GM12873 (cell line): ENCODE measurements around the gene NFS1.

Source experiments
- CTCF ChIP-seq: IDR thresholded peaks from 2 replicates; pipeline ENCODE4 v1.5.1; 2012; ENCODE audit warnings: low read depth, mild to moderate bottlenecking, moderate library complexity, low read length, control low read depth; ENCODE audit not compliant: insufficient read depth; ENCODE audit errors: missing control alignments

NFS1 gene

GRCh38 chr20:35738410-35739179 lies 39.4 kb upstream of the NFS1 start:
- TF ChIP-seq CTCF: no peak

- no peak for TF ChIP-seq CTCF
These were observed 38.7 kb upstream of the NFS1 start for GRCh38 chr20:35737865-35738333.

- TF ChIP-seq CTCF: no peak
These were observed 36.8 kb upstream of the NFS1 start for GRCh38 chr20:35735826-35736470.

GRCh38 chr20:35734777-35735649 lies 35.9 kb upstream of the NFS1 start:
- TF ChIP-seq CTCF: no peak

DNA sequence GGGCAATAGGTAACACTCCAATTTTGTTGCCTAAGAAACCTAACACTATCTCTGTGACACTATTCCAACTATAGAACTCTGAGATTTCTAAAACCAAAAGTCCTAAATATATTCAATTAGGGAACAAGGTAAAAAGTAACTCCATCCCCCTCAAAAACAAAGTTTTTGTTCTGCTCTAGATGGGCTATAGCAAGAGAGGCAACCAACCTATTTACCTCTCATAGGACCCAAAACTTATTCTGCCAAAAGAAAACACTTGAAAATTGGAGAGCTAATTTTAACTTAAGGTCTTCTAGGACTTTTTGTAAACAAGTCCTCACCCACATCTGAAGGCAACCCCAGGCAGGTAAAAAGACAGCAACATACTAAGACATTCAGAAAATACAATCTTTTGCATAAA lies 35.2 kb upstream of the NFS1 start:
- TF ChIP-seq CTCF: no peak

GRCh38 chr20:35732644-35732982 lies 33.5 kb upstream of the NFS1 start:
- no peak for TF ChIP-seq CTCF
